ENCODE data around the gene SYNJ2.

SYNJ2 gene

DNA sequence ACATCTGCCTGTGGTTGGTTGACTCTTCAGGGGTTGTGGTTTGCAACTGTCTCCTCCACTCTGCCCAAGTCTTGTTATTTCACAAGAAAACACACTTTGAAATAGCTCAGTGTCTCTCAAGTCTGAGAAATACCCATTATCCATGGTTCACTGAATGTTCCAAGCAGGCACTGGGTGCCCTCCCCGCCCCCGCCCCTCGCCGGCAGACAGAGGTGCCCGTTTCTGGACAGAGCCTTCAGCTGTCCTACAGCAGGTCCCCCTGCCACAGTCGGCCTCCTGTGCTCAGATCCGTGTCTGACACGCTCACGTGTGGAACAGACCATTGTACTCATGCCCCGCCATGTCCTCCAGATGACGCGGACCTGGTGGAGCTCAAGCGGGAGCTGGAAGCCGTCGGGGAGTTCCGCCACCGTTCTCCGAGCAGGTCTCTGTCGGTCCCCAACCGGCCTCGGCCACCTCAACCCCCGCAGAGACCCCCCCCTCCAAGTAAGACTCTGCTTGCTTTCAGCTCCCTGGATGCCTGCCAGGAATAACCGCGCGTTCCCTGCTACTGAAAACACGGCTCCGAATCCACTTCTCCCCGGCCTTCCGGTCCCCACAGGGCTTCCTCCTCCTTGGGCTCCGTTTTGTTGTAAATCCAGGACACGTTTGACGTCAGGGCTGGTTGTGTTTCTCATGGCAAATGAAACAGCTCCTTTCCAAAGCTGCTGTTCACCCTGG lies 105.0 kb downstream of the SYNJ2 start:
- DNase-seq = no peak

DNA sequence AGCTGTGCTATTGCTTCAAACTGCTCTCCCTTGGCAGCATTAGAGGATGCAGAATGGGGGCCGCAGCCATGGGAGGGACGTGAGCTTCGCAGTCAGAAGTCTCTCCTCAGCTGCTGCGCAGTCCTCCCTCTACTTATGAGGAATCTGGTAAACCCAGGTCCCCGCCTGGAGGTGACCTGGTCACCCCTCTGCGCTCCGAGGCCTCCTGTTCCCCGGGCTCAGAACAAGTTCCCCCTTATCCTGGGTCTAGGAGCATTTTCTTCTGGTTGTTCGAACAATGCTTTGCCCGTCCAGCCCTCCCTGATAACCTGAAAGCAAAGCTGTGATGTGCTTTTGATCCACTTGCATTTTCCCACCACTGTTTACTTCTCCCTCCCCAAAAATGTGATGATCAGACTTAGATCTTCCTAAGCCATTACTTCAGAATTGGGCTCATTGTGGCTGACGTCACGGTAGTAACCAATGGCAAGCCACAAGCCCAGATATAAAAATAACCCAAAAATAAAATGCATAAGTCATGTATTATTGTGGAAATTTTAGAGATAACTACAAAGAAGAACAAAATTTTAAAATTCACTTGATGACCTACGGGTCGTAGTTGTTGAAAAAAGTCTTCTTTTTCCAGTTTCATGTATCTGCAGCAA lies 105.7 kb downstream of the SYNJ2 start:
- no peak for DNase-seq

DNA sequence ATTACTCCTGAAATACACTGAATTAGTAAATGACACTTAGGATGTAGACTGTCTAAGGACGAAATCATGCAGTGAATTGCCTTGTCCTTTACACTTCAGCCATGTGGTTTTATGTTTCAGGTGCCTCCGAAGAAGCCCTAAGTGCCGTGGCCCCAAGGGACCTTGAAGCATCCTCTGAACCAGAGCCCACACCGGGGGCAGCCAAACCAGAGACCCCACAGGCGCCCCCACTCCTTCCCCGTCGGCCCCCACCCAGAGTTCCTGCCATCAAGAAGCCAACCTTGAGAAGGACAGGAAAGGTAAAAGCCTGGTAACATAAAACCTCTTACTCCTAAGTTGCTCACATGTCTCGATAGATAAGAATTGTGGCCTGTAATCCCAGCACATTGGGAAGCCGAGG lies 111.1 kb downstream of the SYNJ2 start:
- DNase-seq = no peak

DNA sequence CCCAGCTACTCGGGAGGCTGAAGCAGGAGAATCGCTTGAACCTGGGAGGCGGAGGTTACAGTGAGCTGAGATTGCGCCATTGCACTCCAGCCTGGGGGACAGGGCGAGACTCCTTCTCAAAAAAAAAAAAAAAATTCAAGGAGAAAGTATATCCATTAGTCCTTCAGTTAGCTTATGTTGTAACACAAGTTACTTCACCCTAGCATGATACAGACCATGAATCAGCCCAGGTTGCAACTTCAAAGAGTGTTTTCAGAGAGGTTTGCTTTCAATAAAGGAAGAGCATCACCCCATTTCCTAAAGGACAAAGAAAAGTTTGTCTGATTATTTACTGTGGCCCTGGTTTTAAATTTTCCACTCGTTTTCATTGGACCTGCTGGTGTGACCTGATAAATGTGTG lies 113.4 kb downstream of the SYNJ2 start:
- DNase-seq = no peak

DNA sequence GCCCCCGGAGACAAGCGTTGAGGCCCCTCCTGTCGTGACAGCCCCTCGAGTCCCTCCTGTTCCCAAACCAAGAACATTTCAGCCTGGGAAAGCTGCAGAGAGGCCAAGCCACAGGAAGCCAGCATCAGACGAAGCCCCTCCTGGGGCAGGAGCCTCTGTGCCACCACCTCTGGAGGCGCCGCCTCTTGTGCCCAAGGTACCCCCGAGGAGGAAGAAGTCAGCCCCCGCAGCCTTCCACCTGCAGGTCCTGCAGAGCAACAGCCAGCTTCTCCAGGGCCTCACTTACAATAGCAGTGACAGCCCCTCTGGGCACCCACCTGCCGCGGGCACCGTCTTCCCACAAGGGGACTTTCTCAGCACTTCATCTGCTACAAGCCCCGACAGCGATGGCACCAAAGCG lies 114.0 kb downstream of the SYNJ2 start:
- DNase-seq = no peak

DNA sequence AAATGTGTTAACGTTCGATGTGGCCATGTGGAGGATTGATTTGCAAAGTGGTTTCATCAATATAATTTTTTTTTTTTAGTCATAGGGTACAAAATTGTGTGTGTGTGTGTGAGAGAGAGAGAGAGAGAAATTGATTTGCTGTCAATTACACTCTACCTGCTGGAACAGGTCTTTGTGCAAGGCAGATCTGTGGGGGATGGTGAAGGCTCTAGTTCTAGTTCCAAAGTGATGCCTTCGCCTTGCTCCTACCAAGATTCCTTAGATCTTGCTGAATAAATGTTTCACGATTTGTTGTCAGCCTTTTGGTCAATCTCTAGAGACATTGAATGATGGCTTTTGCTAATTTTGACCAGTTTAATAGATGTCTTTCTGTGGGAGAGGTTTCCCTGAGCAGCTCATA lies 121.6 kb downstream of the SYNJ2 start:
- DNase-seq = no peak

DNA sequence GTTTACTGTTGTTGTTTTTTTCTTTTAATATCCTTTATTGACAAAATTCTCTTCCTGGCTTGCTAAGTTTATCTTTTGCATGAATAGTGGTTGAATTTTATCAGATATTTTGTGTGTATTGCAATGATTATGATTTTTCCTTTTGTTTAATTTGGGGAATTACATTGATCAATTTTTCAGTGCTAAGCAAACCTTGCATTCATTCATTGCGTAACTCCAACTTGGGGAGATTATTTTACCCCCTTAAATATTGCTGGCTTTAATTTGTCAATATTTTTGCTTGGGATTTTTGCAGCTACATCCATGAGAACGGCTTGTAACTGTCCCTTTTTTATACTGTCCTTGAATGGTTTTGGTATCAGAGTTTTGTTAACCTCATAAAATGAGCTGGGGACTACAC lies 123.0 kb downstream of the SYNJ2 start:
- no peak for DNase-seq

DNA sequence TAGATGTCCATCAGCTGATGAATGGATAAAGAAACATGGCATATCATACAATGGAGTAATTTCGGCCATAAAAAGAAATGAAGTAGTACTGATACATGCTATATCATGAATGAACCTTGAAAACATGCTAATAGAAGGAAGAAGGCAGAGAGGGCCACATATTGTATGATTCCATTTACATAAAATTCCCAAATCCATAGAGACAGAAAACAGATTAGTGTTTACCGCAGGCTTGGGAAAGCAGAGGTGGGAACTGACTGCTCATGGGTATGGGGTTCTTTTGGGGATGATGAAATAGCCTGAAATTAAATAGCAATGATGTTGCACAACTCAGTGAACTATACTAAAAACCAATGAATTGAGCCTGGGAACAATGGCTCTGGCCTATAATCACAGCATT lies 128.1 kb downstream of the SYNJ2 start:
- DNase-seq = no peak

DNA sequence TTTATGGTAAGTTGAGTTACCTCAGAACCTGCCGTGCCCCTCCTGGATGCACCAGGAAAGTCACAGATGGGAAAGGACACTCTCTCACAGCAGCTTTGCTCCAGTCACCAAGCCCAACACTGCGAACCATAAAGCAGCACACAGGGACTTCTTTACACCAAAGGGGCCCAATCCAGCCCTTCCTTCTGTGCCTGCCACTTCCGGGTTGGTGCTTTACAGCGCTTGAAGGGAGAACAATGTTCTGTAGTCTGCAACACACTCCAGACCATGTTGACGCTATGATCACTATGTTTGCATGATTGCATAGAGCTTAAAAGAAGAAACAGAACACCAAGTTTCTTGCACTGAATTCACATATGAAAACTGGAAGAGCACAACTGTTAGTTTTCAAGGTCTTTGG lies 129.3 kb downstream of the SYNJ2 start:
- no peak for DNase-seq

DNA sequence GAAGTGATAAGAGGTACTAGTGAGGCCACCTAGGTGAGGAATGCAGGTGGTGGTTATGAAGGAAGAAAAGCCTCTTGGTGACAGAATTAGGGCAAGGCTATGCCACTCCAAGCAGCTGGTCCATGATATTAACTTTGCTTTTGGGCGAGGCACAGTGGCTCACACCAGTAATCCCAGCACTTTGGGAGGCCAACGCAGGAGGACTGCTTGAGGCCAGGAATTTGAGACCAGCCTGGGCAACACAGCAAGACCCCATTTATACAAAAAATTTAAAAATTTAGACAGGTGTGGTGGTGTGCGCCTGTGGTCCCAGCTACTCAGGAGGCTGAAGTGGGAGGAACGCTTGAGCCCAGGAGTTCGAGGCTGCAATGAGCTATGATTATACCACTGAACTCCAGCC lies 130.3 kb downstream of the SYNJ2 start:
- no peak for DNase-seq

DNA sequence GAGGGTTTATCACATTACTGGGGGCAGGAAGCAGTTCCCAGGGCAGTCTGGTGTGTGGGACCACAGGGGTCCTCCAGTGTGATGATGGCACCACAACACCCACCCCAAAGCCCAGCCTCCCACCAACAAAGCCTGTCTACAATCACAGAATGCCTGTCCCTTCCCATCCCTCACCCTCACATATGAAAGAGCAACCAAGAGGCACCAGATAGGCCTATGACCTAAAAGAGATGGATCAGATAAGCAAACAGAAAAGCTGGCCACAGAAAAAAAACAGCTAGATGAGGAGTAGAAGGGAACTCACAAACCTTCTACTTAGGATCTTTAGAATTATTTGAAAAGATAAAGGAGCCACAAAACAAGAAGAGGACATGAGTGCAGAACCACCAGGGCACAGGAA lies 132.1 kb downstream of the SYNJ2 start:
- DNase-seq = no peak

DNA sequence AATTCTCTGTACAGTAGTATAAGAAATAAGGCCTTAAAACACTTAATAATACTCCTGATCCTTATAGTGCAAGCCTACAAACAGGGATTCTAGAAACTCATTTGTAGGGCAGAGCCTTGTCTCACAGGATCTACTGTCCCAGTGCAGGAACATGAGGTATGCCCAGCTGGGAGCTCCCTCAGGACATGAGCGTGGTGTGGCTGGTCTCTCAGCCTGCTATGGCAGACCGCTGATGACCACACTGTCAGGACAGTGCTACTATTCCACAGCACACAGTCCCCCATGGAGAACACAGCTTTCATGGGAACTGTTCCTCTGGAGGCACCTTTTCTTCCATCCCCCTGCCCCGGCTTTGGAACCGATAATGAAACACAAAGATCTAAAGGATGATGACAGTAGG lies 133.4 kb downstream of the SYNJ2 start:
- DNase-seq = no peak

DNA sequence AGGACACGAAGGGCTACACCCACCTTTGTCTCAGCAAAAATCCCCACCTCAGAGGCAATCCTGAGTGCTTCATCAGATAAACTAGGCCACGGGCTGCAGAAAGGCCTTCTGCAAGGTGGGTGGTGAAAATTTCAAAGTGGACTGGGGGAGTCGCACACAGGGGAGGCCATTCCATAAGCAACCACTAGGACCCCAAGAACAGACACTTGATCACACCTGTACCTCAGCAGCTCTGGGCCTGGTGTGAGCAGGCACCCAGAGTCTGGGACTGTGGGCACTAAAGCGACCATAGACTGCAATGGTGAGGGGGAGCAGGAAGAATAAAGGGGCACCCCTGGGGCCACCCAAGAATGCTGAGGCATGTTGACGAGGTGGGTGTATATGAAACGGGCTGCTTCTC lies 133.8 kb downstream of the SYNJ2 start:
- DNase-seq = no peak

DNA sequence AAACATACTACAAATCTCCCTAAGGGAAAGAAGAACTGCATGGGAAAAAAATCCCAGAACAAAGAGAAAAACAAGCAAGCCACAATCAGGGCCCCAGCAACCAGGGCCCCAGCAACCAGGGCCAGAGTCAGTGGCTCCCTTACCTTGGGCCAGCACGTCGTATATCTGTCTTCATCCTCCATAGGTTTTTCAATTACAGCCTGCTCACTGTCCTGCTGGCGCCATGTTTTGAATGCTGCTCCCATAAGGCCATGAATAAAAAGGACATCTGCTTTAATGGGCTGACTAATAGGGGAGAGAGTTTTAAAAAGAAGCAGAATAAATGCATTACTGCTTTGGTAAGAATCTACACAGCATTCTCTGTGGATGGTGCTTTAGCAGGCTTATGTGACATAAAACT lies 137.2 kb downstream of the SYNJ2 start:
- DNase-seq = no peak

DNA sequence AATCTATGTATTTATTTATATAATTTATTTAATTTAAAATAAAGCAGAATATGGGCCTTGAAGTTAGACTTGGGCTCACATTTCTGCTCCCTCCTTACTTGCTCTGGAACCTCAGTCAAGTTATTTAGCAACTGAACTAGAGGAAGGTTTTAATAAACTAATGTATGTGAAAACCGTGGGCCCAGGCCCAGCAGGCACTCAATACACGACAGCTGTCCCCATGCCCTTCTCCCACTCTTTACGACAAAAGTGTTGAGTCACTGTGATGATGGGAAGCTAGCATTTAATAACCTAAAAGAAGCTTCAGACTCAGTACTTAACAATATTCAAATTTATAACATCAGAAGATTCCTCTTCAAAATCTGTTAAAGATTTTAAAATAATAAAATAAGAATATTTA lies 139.7 kb downstream of the SYNJ2 start:
- DNase-seq = no peak

DNA sequence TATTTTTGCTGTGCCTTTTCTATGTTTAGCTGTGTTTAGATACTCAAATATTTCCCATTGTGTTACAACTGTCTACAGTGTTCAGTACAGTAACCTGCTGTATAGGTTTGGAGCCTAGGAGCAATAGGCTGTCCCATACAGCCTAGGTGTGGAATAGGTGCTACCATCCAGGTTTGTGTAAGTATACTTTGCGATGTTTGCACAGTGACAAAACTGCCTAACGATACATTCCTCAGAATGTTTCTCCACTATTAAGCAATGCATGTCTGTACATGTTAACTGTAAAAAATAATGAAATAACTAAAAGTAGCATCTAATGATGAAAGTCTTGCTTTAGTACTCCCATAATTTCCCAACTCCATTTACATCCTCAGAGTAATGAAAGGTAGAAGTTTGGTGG lies 140.4 kb downstream of the SYNJ2 start:
- DNase-seq = no peak

DNA sequence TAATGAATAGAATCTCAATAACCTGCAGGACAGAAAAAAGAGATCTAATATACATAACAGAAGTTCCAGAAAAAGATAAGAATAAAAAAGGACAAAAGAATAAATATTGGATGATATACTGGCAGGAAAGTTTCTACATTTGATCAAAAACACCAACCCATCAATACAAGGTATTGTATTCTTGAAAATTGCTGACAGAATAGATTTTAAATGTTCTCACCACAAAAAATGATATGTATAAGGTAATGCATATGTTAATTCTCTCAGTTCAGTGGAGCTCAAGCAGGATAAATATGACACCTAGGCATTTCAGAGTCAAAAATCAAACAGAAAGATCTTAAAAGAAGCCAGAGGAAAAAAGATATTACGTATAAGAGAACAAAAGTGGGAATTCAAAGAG lies 142.6 kb downstream of the SYNJ2 start:
- DNase-seq = no peak

DNA sequence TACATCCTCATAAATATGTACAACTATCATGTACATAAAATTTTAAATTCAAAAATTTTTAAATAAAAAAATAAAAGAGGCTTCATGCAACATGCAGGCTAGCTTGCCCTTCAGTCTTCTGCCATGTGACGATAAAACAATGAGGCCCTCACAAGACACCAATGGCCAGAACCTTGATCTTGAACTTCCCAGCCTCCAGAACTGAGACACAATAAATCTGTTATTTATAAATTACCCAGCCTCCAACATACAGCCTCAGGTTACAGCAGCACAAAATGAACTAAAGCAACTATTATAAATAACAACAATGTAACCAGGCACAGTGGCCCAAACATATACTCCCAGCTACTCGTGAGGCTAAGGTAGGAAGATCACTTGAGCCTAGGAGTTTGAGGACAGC lies 143.6 kb downstream of the SYNJ2 start:
- DNase-seq = no peak

DNA sequence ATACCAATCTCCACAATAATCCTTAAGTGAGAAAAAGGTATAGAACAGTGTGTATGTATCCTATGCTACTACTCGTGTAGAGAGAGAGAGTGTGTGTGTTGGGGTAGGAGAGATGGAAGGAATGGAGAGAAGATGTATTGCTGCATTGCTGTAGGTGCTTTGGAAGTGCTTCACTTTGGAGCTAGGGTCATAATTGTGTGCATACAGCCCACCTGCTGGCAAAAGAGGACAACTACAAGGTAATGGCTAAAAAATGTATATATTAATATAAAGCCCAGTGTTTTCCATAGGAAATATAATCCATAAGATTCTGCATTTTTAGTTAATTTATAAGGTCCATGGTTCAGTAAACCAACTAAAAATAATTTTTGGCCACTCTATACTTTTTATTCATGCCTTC lies 150.3 kb downstream of the SYNJ2 start:
- no peak for DNase-seq

DNA sequence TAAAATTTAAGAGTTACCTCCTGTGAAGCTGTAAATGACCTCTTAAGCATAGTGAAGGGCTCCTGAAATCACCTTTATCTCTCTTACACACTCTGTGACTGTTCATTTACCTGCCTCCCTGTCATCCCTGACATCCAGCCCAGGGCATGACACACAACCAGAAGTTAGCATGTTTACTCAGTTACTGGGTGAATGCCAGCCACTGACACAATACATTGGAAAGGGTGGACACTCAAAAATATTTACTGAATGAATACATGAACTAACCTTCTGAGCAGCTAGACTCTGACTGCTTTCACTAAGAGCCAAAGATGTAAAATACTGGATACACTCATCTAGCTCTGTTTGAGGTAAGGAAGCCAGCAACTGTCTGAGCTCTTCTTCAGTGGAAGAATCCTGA lies 161.1 kb downstream of the SYNJ2 start:
- DNase-seq = no peak

DNA sequence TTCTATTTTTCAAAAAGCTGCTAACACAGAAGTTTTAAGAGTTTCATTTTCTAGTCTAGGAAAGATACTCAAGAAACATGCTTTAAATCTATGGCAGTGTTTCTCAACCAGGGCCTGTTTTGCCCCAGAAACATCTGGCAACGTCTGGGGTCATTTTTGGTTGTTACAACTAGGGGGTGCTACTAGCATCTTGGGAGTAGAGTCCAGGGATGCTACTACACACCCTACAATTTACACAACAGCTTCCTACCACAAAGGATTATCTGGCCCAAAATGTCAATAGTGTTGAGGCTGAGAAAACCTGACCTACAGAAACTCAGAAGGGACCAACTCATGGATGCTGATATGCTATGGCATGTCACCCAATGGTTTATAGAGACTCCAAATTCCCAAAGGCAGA lies 162.0 kb downstream of the SYNJ2 start:
- no peak for DNase-seq

All from NCI-H748 treated with DMSO at 0.1 percent for 48 hours (cell line).